OCI-LY1 (cell line): Measurements from ENCODE around the gene SLC9A9.
"Not testable (repeated sequence)": the region's sequence is repeated elsewhere in the genome, so short reads cannot be mapped to it uniquely, and the experiment has no call there.

Experiments
- H2AFZ ChIP-seq: fragments of 200-600 bp; sonication (generic), shearing (Covaris generic); 2 replicates; pipeline ENCODE4 v1.6.0; 2014; ENCODE audit warnings: antibody characterized with exemption, mild to moderate bottlenecking, low read length
- H3F3A ChIP-seq: fragments of 200-600 bp; sonication (generic), shearing (Covaris generic); 2 replicates; pipeline ENCODE4 v1.6.0; 2014; ENCODE audit warnings: mild to moderate bottlenecking, antibody characterized with exemption, low read length, moderate library complexity; ENCODE audit not compliant: insufficient read depth
- H3K27ac ChIP-seq: fragments of 200-600 bp; sonication (generic); 2 replicates; pipeline ENCODE4 v1.5.1; 2014; ENCODE audit warnings: low read length, mixed run types, mild to moderate bottlenecking, low read depth; ENCODE audit not compliant: poor library complexity, severe bottlenecking
- H3K27me3 ChIP-seq: fragments of 200-600 bp; sonication (generic); 2 replicates; pipeline ENCODE4 v1.6.0; 2014; ENCODE audit warnings: antibody characterized with exemption, mild to moderate bottlenecking, low read length, moderate library complexity; ENCODE audit not compliant: insufficient read depth
- H3K36me3 ChIP-seq: fragments of 200-600 bp; sonication (generic); 2 replicates; pipeline ENCODE4 v1.6.1; 2014; ENCODE audit warnings: mild to moderate bottlenecking, antibody characterized with exemption, low read length, moderate library complexity, mixed read lengths; ENCODE audit not compliant: insufficient read depth
- H3K4me1 ChIP-seq: fragments of 200-600 bp; sonication (generic); 2 replicates; pipeline ENCODE4 v1.5.1; 2014; ENCODE audit warnings: mild to moderate bottlenecking, low read length, moderate library complexity; ENCODE audit not compliant: insufficient read depth, severe bottlenecking
- H3K4me2 ChIP-seq: fragments of 200-600 bp; sonication (generic), shearing (Covaris generic); 2 replicates; pipeline ENCODE4 v1.6.1; 2014; ENCODE audit warnings: low read length
- H3K4me3 ChIP-seq: fragments of 200-600 bp; sonication (generic); 2 replicates; pipeline ENCODE4 v1.5.1; 2014; ENCODE audit warnings: low read length, low read depth, mild to moderate bottlenecking, mixed read lengths; ENCODE audit not compliant: poor library complexity, severe bottlenecking
- H3K79me2 ChIP-seq: fragments of 200-600 bp; shearing (Covaris generic); 2 replicates; pipeline ENCODE4 v1.6.1; 2016; ENCODE audit warnings: mixed run types, low read length, mixed read lengths; ENCODE audit not compliant: insufficient read depth
- H3K9ac ChIP-seq: fragments of 200-600 bp; sonication (generic), shearing (Covaris generic); 2 replicates; pipeline ENCODE4 v1.6.1; 2014; ENCODE audit warnings: mild to moderate bottlenecking, low read length, mixed read lengths
- H3K9me2 ChIP-seq: fragments of 200-600 bp; sonication (generic), shearing (Covaris generic); 2 replicates; pipeline ENCODE4 v1.6.1; 2014; ENCODE audit warnings: low read depth, mild to moderate bottlenecking, low read length, mixed read lengths
- H3K9me3 ChIP-seq: fragments of 200-600 bp; shearing (Covaris generic); 2 replicates; pipeline ENCODE4 v1.6.1; 2014; ENCODE audit warnings: low read length, mixed read lengths
- H4K20me1 ChIP-seq: fragments of 200-600 bp; sonication (generic), shearing (Covaris generic); 2 replicates; pipeline ENCODE4 v1.6.0; 2016; ENCODE audit warnings: mild to moderate bottlenecking, low read length; ENCODE audit not compliant: insufficient read depth
- CTCF ChIP-seq: fragments of 200-600 bp; sonication (generic), shearing (Covaris generic); IDR thresholded peaks from 2 replicates; pipeline ENCODE4 v1.5.1; 2017; ENCODE audit warnings: mild to moderate bottlenecking, antibody characterized with exemption, low read length, moderate library complexity, mixed read lengths
- EZH2 ChIP-seq: fragments of 200-600 bp; sonication (generic), shearing (Covaris generic); IDR thresholded peaks from 2 replicates; pipeline ENCODE4 v1.8.0; 2017; ENCODE audit warnings: borderline replicate concordance, mixed run types, mild to moderate bottlenecking, antibody characterized with exemption, low read length, moderate library complexity, mixed read lengths

The SLC9A9 gene

DNA sequence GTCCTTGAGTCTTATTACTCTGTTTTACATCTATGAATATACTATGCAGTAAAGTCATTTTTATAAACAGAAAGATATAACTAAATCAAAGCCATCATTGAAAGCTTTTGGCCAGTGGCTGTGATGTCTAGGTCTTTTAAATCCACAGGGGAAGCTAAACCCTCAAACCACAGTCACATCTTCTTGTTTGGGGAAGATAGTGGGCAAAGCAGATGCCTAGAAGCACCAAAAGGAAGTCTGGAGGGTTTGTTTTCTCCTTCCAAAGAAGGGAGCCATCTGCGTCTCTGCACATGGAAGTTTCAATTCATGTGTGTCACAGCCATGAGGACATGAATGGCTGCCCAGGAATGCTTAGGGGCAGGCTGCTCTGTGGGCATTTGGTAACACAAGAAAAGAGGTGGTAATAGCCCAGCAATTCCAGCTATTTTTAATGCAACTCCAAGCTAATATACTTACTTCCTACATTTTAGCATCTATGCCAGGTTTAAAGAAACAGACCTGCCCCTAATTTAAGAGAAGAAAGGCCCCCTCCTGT, 322.2 kb downstream of the SLC9A9 start:
- Histone ChIP-seq H3K4me3 (no peak overlapping the region), H3K27me3 (no peaks in the 10 kb centered on the region), H3K4me2 (no peak overlapping the region), H3K9me3 (no peaks in the 10 kb centered on the region), H3K27ac (no peak overlapping the region), H4K20me1 (no peaks in the 10 kb centered on the region), H2AFZ (no peak overlapping the region), H3K9ac (no peak overlapping the region), H3F3A (no peaks in the 10 kb centered on the region), H3K79me2 (no peaks in the 10 kb centered on the region), H3K9me2 (no peaks in the 10 kb centered on the region), H3K36me3 (no peaks in the 10 kb centered on the region), H3K4me1 (peaks cover 50% of the 10 kb centered on the region)
- TF ChIP-seq CTCF (no peak), EZH2 (no peak)

DNA sequence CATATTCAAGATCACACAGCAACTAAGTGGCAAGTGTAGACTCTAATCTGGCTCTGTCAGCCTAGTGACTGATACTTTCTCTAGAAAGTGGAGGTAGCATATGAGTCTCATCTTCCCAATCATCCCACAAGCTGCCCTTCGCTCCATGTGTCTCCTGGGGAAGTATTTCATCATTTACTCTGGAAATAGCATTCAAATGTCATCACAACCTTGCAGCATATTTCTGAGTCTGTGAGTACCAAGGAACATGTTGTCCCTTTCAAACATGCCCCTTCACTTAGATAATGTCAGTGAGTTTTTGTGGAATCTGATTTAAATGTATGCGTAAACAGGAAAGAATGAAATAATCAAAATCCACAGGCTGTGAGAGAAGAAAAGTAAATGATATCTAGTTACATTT, 322.9 kb downstream of the SLC9A9 start:
- no peak for TF ChIP-seq EZH2
- no peak for TF ChIP-seq CTCF
- Histone ChIP-seq H3K4me2 (no peak overlapping the region), H3K9ac (no peak overlapping the region)

GRCh38 chr3:143521803-143522202, 326.5 kb downstream of the SLC9A9 start:
- Histone ChIP-seq H3K4me3 (no peak overlapping the region), H3F3A (no peaks in the 10 kb centered on the region), H4K20me1 (no peaks in the 10 kb centered on the region), H3K36me3 (no peaks in the 10 kb centered on the region), H3K27me3 (no peaks in the 10 kb centered on the region), H3K9me3 (no peaks in the 10 kb centered on the region), H3K9me2 (no peaks in the 10 kb centered on the region), H3K4me1 (peaks cover 9% of the 10 kb centered on the region), H3K9ac (no peak overlapping the region), H3K27ac (no peak overlapping the region), H3K79me2 (no peaks in the 10 kb centered on the region), H2AFZ (no peak overlapping the region), H3K4me2 (no peak overlapping the region)
- TF ChIP-seq CTCF: no peak
- TF ChIP-seq EZH2: no peak

More for the DNA sequence above, 322.9 kb downstream of the SLC9A9 start:
- no peaks in the 10 kb centered on the region for H4K20me1 ChIP-seq
- no peaks in the 10 kb centered on the region for H3K9me2 ChIP-seq
- H3K9me3 ChIP-seq: no peaks in the 10 kb centered on the region
- no peak overlapping the region for H3K27ac ChIP-seq
- H3F3A ChIP-seq: no peaks in the 10 kb centered on the region
- no peaks in the 10 kb centered on the region for H3K27me3 ChIP-seq
- H2AFZ ChIP-seq: no peak overlapping the region
- no peak overlapping the region for H3K4me3 ChIP-seq
- no peaks in the 10 kb centered on the region for H3K79me2 ChIP-seq
- H3K4me1 ChIP-seq: peaks cover 43% of the 10 kb centered on the region
- no peaks in the 10 kb centered on the region for H3K36me3 ChIP-seq

GRCh38 chr3:143517131-143517530, 331.1 kb downstream of the SLC9A9 start:
- not testable (repeated sequence) for H3K36me3 ChIP-seq, H3K27ac ChIP-seq, H2AFZ ChIP-seq

More at GRCh38 chr3:143517131-143517530, 331.1 kb downstream of the SLC9A9 start:
- H3K4me3 ChIP-seq, H3K4me2 ChIP-seq, H3K79me2 ChIP-seq, H4K20me1 ChIP-seq, H3K4me1 ChIP-seq, H3K27me3 ChIP-seq, H3F3A ChIP-seq, H3K9me3 ChIP-seq, H3K9me2 ChIP-seq, H3K9ac ChIP-seq: not testable (repeated sequence)
